Prostate gland (tissue), 2 donors: ENCODE measurements around the gene MLIP. TPM values are rescaled to one million over a fixed set of nuclear protein-coding genes. Genes with fewer than 3 reads are reported as not detected.

ENCODE experiments used
- DNase-seq: peaks from one replicate; pipeline ENCODE4 v3.0.0-alpha.2; 2019; ENCODE audit warnings: low spot score
- H3K27ac ChIP-seq, 2 donors: fragments of 200-600 bp; sonication (generic); 2 replicates each; pipeline ENCODE4 v1.5.1; 2017 to 2019
- H3K27me3 ChIP-seq: fragments of 200-600 bp; sonication (generic); replicated peaks from 2 replicates; pipeline ENCODE4 v1.5.1; 2019; ENCODE audit not compliant: insufficient read depth
- H3K36me3 ChIP-seq, 2 donors: fragments of 200-600 bp; sonication (generic); 1 replicate in 1 of 2; 2 replicates in 1 of 2; pipeline versions ENCODE4 v1.5.1 to v1.8.1; 2017 to 2019
- H3K4me1 ChIP-seq: fragments of 200-600 bp; sonication (generic); replicated peaks from 2 replicates; pipeline ENCODE4 v1.5.1; 2019
- H3K4me3 ChIP-seq, 2 donors: fragments of 200-600 bp; sonication (generic); 2 replicates each; pipeline ENCODE4 v1.5.1; 2017 to 2019
- H3K9me3 ChIP-seq: fragments of 200-600 bp; sonication (generic); 2 replicates; pipeline ENCODE4 v1.5.1; 2017
- POLR2A ChIP-seq: fragments of 450-650 bp; IDR thresholded peaks from one replicate; pipeline ENCODE4 v1.6.1; 2016; ENCODE audit warnings: antibody characterized with exemption, mild to moderate bottlenecking
- POLR2AphosphoS5 ChIP-seq: sonication (generic); formaldehyde crosslinking; IDR thresholded peaks from one replicate; pipeline ENCODE4 v1.6.1; 2017; ENCODE audit warnings: antibody characterized with exemption
- WGBS: methylation state at CpG from one replicate; pipeline ENCODE4 v1.1.5; 2018; 5-methylcytosine and 5-hydroxymethylcytosine counted together
- intact Hi-C: fragments of 100-400 bp; cut with DNase I; formaldehyde crosslinking; loops from one replicate; pipeline ENCODE4 v1.14.2; 2022
- total RNA-seq, 2 donors: library from RNA; depleted of rRNA; stranded (reverse); fragments of >200 nt; gene quantifications; one replicate each; pipeline ENCODE4 v1.1.0, GENCODE V29; 2016
- TF ChIP-seq, protein P1 (sequence below), 4 experiments: fragments of 200-600 bp in 2 of 4; fragments of 450-650 bp in 2 of 4; sonication (generic) in 2 of 4; IDR thresholded peaks; 1 replicate in 3 of 4; 2 replicates in 1 of 4; pipeline ENCODE4 v1.5.1; 2016 to 2019; ENCODE audit warnings: antibody characterized with exemption in 4 of 4, mild to moderate bottlenecking in 2 of 4, moderate library complexity in 2 of 4

Gene MLIP
- total RNA-seq, 2 donors from 2014 or later, result 0.55 to 1.9 TPM

DNA sequence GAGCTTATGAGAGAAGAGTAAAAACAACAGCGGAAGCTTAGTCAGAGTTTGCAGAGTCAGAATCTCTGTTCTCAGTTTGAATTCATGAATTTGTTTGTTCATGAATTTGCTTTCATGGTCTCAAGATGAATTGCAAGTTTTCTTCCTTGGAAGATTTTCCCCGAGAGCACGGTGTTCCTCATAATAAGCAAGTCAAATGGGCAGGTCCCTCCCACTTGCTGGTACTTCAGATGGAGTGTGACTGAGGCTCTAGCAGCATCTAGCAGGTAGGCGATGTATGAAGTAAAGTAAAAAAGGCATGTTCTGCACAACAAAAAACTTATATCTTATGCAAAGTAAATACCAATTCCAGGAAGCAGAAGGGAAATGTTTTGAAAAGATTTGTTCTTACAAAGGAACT is 15.5 kb upstream of the MLIP start:
- 85% methylated on average over 4 of the region's 4 CpGs for WGBS
- H3K27ac ChIP-seq, result no peak overlapping the region
- no peaks in the 10 kb centered on the region for H3K4me1 ChIP-seq
- H3K4me3 ChIP-seq, result no peak overlapping the region
- intact Hi-C loops, result no loop called here
- no peaks in the 10 kb centered on the region for H3K36me3 ChIP-seq
- no peak for DNase-seq
- TF ChIP-seq POLR2AphosphoS5 (no peak), POLR2A (no peak)
- TF ChIP-seq, protein P1, sequence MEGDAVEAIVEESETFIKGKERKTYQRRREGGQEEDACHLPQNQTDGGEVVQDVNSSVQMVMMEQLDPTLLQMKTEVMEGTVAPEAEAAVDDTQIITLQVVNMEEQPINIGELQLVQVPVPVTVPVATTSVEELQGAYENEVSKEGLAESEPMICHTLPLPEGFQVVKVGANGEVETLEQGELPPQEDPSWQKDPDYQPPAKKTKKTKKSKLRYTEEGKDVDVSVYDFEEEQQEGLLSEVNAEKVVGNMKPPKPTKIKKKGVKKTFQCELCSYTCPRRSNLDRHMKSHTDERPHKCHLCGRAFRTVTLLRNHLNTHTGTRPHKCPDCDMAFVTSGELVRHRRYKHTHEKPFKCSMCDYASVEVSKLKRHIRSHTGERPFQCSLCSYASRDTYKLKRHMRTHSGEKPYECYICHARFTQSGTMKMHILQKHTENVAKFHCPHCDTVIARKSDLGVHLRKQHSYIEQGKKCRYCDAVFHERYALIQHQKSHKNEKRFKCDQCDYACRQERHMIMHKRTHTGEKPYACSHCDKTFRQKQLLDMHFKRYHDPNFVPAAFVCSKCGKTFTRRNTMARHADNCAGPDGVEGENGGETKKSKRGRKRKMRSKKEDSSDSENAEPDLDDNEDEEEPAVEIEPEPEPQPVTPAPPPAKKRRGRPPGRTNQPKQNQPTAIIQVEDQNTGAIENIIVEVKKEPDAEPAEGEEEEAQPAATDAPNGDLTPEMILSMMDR (IDR thresholded peaks at IDR 0.05), result no peak
- no peaks in the 10 kb centered on the region for H3K9me3 ChIP-seq
- H3K27me3 ChIP-seq, result no peaks in the 10 kb centered on the region

DNA sequence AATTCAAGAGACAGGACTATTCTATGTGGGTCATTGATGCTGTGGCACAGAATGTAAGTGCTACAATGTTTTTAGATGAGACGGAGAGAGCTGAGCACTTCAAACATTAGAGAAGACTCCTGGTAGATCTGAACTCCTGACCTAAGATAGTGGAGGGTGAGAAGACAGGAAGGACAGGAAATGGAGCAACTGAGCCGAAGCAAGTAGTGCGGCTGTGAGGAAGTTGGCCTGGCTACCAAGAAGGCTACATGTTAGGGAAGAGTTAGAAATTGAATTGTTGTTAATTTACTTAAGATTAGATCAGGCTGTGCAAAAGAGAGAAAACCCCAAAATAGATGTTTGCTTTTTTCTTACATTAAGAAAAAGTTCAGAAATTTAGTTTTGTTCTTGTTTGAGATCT is 14.4 kb upstream of the MLIP start:
- Histone ChIP-seq H3K9me3 (no peaks in the 10 kb centered on the region), H3K4me3 (no peak overlapping the region), H3K27ac (no peak overlapping the region), H3K36me3 (no peaks in the 10 kb centered on the region), H3K27me3 (no peaks in the 10 kb centered on the region), H3K4me1 (no peaks in the 10 kb centered on the region)
- no peak for DNase-seq
- intact Hi-C loops, result no loop called here
- TF ChIP-seq POLR2AphosphoS5, result no peak
- TF ChIP-seq, protein P1 (IDR thresholded peaks at IDR 0.05), result no peak
- no peak for TF ChIP-seq POLR2A
- WGBS, result 90% methylated on average over 3 of the region's 3 CpGs

DNA sequence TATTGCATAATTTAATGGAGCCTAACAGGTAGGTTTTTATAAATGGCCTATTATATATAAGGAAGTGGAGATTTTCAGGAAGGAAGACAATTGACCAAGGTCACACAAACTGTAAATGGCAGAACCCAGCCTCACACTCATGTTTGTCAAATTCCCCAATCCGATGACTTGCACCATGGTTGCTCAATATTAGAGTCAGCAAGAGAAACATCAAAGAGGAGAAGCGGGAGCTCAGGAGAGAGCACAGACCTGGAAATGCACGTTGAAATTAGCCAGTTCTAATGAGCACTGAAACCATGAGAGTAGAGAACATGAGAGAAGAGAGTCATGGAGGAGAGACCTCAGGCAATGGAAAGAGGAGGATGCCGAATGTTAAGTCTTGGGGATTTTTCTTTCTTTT is 13.5 kb upstream of the MLIP start:
- H3K4me1 ChIP-seq, result no peaks in the 10 kb centered on the region
- TF ChIP-seq POLR2AphosphoS5, result no peak
- TF ChIP-seq POLR2A, result no peak
- TF ChIP-seq, protein P1 (IDR thresholded peaks at IDR 0.05), result no peak
- DNase-seq, result no peak
- no peaks in the 10 kb centered on the region for H3K36me3 ChIP-seq
- intact Hi-C loops, result no loop called here
- H3K9me3 ChIP-seq, result no peaks in the 10 kb centered on the region
- WGBS, result 70% methylated on average over 4 of the region's 4 CpGs
- H3K27me3 ChIP-seq, result no peaks in the 10 kb centered on the region
- H3K27ac ChIP-seq, result no peak overlapping the region
- no peak overlapping the region for H3K4me3 ChIP-seq

DNA sequence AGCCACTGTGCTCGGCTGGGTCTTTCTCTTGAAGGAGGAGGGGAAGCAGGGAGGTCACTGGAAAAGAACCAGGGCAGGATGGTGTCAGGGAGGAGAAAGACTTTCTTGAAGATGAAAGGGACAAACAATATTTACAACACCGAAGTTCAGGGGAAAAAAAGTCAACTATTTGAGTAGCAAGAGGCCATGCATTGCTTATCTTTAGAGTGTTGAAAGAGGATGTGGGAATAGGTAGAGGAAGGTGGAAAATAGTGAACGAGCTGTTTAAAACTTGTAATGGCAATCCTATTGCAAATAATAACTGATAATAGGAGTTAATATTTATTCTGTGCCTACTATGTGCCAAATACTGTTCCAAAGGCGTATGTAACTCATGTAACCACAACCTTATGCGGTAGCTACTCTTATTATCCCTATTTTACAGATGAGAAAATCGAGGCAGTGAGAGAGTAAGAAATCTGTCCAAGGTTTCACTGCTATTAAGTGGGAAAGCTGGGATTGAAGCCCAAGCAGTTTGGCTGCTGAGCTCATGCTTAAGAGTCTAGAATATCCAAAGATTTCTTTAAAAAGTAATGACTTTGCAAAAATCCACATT is 12.7 kb upstream of the MLIP start:
- intact Hi-C loops, result no loop called here

DNA sequence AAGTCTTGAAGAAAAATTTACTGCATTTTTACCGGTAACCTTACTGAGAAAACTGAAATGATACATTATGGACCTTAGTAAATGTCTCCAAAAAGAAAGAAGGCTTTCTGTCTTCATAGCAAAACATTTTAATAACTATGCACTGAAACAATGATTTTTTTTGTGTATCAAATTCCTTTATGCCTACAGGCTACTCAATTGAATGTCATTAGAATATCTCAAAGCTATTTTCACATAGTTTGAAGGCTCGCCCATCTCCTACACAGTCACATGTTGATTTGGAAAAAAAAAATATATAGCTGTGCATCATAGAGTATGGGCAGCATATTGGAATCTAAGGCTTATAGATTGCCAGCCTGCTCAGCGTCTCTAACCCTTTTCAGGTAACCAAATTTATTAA is 12.0 kb upstream of the MLIP start:
- intact Hi-C loops, result no loop called here
- H3K4me1 ChIP-seq, result no peaks in the 10 kb centered on the region
- no peaks in the 10 kb centered on the region for H3K27me3 ChIP-seq
- no peak overlapping the region for H3K4me3 ChIP-seq
- no peak overlapping the region for H3K27ac ChIP-seq
- DNase-seq, result no peak
- WGBS, result 86% methylated on average over 3 of the region's 3 CpGs
- TF ChIP-seq POLR2AphosphoS5, result no peak
- TF ChIP-seq, protein P1 (IDR thresholded peaks at IDR 0.05), result no peak
- H3K36me3 ChIP-seq, result no peaks in the 10 kb centered on the region
- no peaks in the 10 kb centered on the region for H3K9me3 ChIP-seq

More for the DNA sequence above, 12.7 kb upstream of the MLIP start:
- no peaks in the 10 kb centered on the region for H3K27me3 ChIP-seq
- no peak overlapping the region for H3K4me3 ChIP-seq
- no peaks in the 10 kb centered on the region for H3K4me1 ChIP-seq
- WGBS, result 73% methylated on average over 6 of the region's 6 CpGs
- H3K27ac ChIP-seq, result no peak overlapping the region
- TF ChIP-seq POLR2A (no peak), POLR2AphosphoS5 (no peak)
- TF ChIP-seq, protein P1 (IDR thresholded peaks at IDR 0.05), result no peak
- DNase-seq, result no peak
- H3K36me3 ChIP-seq, result no peaks in the 10 kb centered on the region
- H3K9me3 ChIP-seq, result no peaks in the 10 kb centered on the region
